Small intestine (tissue), 7 donors: ENCODE measurements around the gene ARNT2. TPM values are rescaled to one million over a fixed set of nuclear protein-coding genes. Genes with fewer than 3 reads are reported as not detected.

Source experiments
- DNase-seq, 2 donors: peaks; one replicate each; pipeline versions ENCODE4 v3.0.0 to v3.0.0-alpha.2; 2013
- FAIRE-seq: peaks from 2 replicates; lab custom pipeline; 2012; peaks lifted over from hg19 to GRCh38; lab: Jason Lieb, UNC
- H3K27ac ChIP-seq, 3 donors: one replicate each; pipeline ENCODE4 v1.5.1; 2013; ENCODE audit warnings: low read length in 2 of 3, mild to moderate bottlenecking in 2 of 3, control low read depth in 1 of 3, inconsistent platforms in 1 of 3, low read depth in 1 of 3, moderate library complexity in 1 of 3
- H3K27me3 ChIP-seq, 3 donors: one replicate each; pipeline ENCODE4 v1.6.1; 2013; ENCODE audit warnings: low read length in 3 of 3, inconsistent platforms in 1 of 3; ENCODE audit not compliant: control insufficient read depth in 3 of 3, insufficient read depth in 3 of 3
- H3K36me3 ChIP-seq, 3 donors: one replicate each; pipeline ENCODE4 v1.6.1; 2013; ENCODE audit warnings: low read length in 3 of 3, inconsistent platforms in 1 of 3, low read depth in 1 of 3, mild to moderate bottlenecking in 1 of 3, moderate library complexity in 1 of 3; ENCODE audit not compliant: control insufficient read depth in 3 of 3, insufficient read depth in 2 of 3
- H3K4me1 ChIP-seq, 3 donors: one replicate each; pipeline ENCODE4 v1.6.1; 2013; ENCODE audit warnings: low read length in 2 of 3, inconsistent platforms in 1 of 3, low read depth in 1 of 3, mild to moderate bottlenecking in 1 of 3, moderate library complexity in 1 of 3; ENCODE audit not compliant: control insufficient read depth in 3 of 3, insufficient read depth in 2 of 3
- H3K4me3 ChIP-seq, 3 donors: one replicate each; pipeline ENCODE4 v1.5.1; 2013; ENCODE audit warnings: low read length in 3 of 3, control low read depth in 1 of 3, inconsistent platforms in 1 of 3, low read depth in 1 of 3, mild to moderate bottlenecking in 1 of 3, moderate library complexity in 1 of 3
- H3K9me3 ChIP-seq, 2 donors: one replicate each; pipeline ENCODE4 v1.6.1; 2013; ENCODE audit warnings: low read depth in 1 of 2, low read length in 1 of 2; ENCODE audit not compliant: control insufficient read depth in 2 of 2, insufficient read depth in 1 of 2
- WGBS, 3 donors: extraction: QIAGEN DNeasy Blood & Tissue Kit; methylation state at CpG; one replicate each; pipeline ENCODE4 v1.1.7; 2013; 5-methylcytosine and 5-hydroxymethylcytosine counted together
- polyA plus RNA-seq, 4 donors: library from polyadenylated mRNA; stranded (reverse) in 3 of 4; unstranded in 1 of 4; fragments of 200-250 nt in 3 of 4; fragments of 120-200 nt in 1 of 4; gene quantifications; one replicate each; pipeline versions ENCODE4 v1.2.1 to v1.2.3, GENCODE V29; 2013
- donor health status: healthy with polysubstance abuse.
- donor health status: control.
- donor health status: control.
- donor health status: Bipolar disorder and iron deficiency.
- donor health status: healthy.

ARNT2 gene
- polyA plus RNA-seq, 4 donors: 0.45 to 4.4 (median 2.4) TPM

GRCh38 chr15:80574590-80574989 is 170.4 kb downstream of the ARNT2 start:
- FAIRE-seq: no peak
- WGBS, 3 donors: 79 to 92% (median 88%) methylated on average over 6 of the region's 6 CpGs

GRCh38 chr15:80576519-80577090 is 172.4 kb downstream of the ARNT2 start:
- Histone ChIP-seq H3K27ac (no peak overlapping the region), H3K4me1 (no peaks in the 10 kb centered on the region), H3K4me3 (no peak overlapping the region), H3K27me3 (no peaks in the 10 kb centered on the region), H3K36me3 (peaks cover 0 to 21% (median 0%) of the 10 kb centered on the region in 3 donors), H3K9me3 (no peaks in the 10 kb centered on the region)
- FAIRE-seq (no peak), DNase-seq (no peak)
- 90 to 94% (median 93%) methylated on average over 12 of the region's 12 CpGs for WGBS, 3 donors

More at GRCh38 chr15:80574590-80574989, 170.4 kb downstream of the ARNT2 start:
- no peak overlapping the region for H3K27ac ChIP-seq
- DNase-seq: no peak
- no peaks in the 10 kb centered on the region for H3K9me3 ChIP-seq
- no peaks in the 10 kb centered on the region for H3K4me1 ChIP-seq
- H3K36me3 ChIP-seq: peaks cover 0 to 17% (median 0%) of the 10 kb centered on the region in 3 donors
- no peak overlapping the region for H3K4me3 ChIP-seq
- no peaks in the 10 kb centered on the region for H3K27me3 ChIP-seq

GRCh38 chr15:80577552-80578205 is 173.5 kb downstream of the ARNT2 start:
- Histone ChIP-seq H3K9me3 (no peaks in the 10 kb centered on the region), H3K36me3 (peaks cover 0 to 21% (median 0%) of the 10 kb centered on the region in 3 donors), H3K27me3 (no peaks in the 10 kb centered on the region), H3K4me3 (no peak overlapping the region), H3K4me1 (no peaks in the 10 kb centered on the region), H3K27ac (no peak overlapping the region)
- no peak for FAIRE-seq
- DNase-seq: no peak
- WGBS, 3 donors: 83 to 91% (median 85%) methylated on average over 8 of the region's 8 CpGs

GRCh38 chr15:80578206-80578595 is 174.0 kb downstream of the ARNT2 start:
- Histone ChIP-seq H3K36me3 (peaks cover 0 to 23% (median 0%) of the 10 kb centered on the region in 3 donors), H3K4me1 (no peaks in the 10 kb centered on the region), H3K27ac (no peak overlapping the region), H3K27me3 (no peaks in the 10 kb centered on the region), H3K4me3 (no peak overlapping the region), H3K9me3 (no peaks in the 10 kb centered on the region)
- 79 to 85% (median 80%) methylated on average over 5 of the region's 5 CpGs for WGBS, 3 donors
- DNase-seq (no peak), FAIRE-seq (no peak)

GRCh38 chr15:80578871-80579270 is 174.7 kb downstream of the ARNT2 start:
- 77 to 93% (median 93%) methylated on average over 7 of the region's 7 CpGs for WGBS, 3 donors
- no peak overlapping the region for H3K4me3 ChIP-seq
- no peaks in the 10 kb centered on the region for H3K4me1 ChIP-seq
- peaks cover 0 to 23% (median 0%) of the 10 kb centered on the region in 3 donors for H3K36me3 ChIP-seq
- no peak for DNase-seq
- no peaks in the 10 kb centered on the region for H3K9me3 ChIP-seq
- H3K27ac ChIP-seq: no peak overlapping the region
- FAIRE-seq: no peak
- H3K27me3 ChIP-seq: no peaks in the 10 kb centered on the region

GRCh38 chr15:80579611-80580010 is 175.4 kb downstream of the ARNT2 start:
- no peak overlapping the region for H3K27ac ChIP-seq
- H3K4me1 ChIP-seq: no peaks in the 10 kb centered on the region
- peaks cover 0 to 23% (median 0%) of the 10 kb centered on the region in 3 donors for H3K36me3 ChIP-seq
- FAIRE-seq: no peak
- no peaks in the 10 kb centered on the region for H3K27me3 ChIP-seq
- DNase-seq: no peak
- H3K4me3 ChIP-seq: no peak overlapping the region
- H3K9me3 ChIP-seq: no peaks in the 10 kb centered on the region
- 74 to 83% (median 80%) methylated on average over 6 of the region's 6 CpGs for WGBS, 3 donors

- H3K27ac ChIP-seq: no peak overlapping the region
- no peak overlapping the region for H3K4me3 ChIP-seq
- H3K9me3 ChIP-seq: no peaks in the 10 kb centered on the region
- FAIRE-seq: no peak
- no peaks in the 10 kb centered on the region for H3K4me1 ChIP-seq
- peaks cover 0 to 23% (median 0%) of the 10 kb centered on the region in 3 donors for H3K36me3 ChIP-seq
- 65 to 81% (median 77%) methylated on average over 9 of the region's 9 CpGs for WGBS, 3 donors
- H3K27me3 ChIP-seq: no peaks in the 10 kb centered on the region
- no peak for DNase-seq
Measured at GRCh38 chr15:80580106-80580505, 175.9 kb downstream of the ARNT2 start.

- WGBS, 3 donors: 85 to 93% (median 90%) methylated on average over 11 of the region's 11 CpGs
- no peak overlapping the region for H3K4me3 ChIP-seq
- H3K9me3 ChIP-seq: no peaks in the 10 kb centered on the region
- peaks cover 0 to 19% (median 0%) of the 10 kb centered on the region in 3 donors for H3K36me3 ChIP-seq
- H3K4me1 ChIP-seq: no peaks in the 10 kb centered on the region
- H3K27me3 ChIP-seq: no peaks in the 10 kb centered on the region
- DNase-seq (no peak), FAIRE-seq (no peak)
- no peak overlapping the region for H3K27ac ChIP-seq
Measured at GRCh38 chr15:80580536-80581260, 176.5 kb downstream of the ARNT2 start.
